HG03064 (cell line): ENCODE measurements around the gene ATP1A1.

Source experiments
- ATAC-seq: cut with Tn5 transposase; IDR thresholded peaks from one replicate; pipeline ENCODE4 v1.9.1; 2021; ENCODE audit warnings: low read depth; ENCODE audit not compliant: unreplicated experiment

Gene ATP1A1

DNA sequence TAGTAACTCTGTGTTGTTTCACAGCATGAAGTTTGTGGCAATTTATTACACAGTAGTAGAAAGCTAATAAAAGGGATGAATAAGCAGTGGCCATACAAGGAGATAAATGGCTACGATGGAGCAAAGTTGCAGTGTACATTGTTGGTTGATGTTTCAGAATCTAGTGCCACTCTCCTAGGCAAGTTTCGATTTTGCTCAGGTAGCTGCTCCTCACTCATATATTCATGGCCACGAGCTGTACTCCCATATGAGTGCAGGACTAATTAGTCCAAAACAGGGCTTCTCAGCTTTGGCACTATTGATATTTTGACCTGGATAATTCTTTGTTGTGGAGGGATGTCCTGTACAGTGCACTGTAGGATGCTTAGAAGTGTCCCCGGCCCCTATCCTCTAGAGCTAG lies 30.0 kb upstream of the ATP1A1 start:
- ATAC-seq = no peak

DNA sequence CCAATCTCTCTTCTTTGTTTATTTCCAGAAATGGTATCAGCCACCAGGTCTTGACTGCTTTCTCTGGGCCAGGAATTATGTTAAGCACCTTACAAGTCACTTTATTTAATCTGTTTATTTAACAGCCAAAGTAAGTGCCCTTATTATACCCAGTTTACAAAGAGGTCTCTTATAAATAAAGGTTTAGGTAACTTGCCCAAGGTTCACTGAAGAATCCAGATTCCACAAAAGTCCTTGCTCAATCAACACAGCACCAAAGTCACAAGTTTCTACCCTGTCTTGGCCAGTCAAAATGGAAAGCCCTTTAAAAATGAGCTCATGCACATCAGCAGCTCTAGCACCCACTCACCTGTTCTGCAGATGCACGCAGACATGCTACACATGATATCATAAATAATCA lies 28.0 kb upstream of the ATP1A1 start:
- ATAC-seq = no peak

DNA sequence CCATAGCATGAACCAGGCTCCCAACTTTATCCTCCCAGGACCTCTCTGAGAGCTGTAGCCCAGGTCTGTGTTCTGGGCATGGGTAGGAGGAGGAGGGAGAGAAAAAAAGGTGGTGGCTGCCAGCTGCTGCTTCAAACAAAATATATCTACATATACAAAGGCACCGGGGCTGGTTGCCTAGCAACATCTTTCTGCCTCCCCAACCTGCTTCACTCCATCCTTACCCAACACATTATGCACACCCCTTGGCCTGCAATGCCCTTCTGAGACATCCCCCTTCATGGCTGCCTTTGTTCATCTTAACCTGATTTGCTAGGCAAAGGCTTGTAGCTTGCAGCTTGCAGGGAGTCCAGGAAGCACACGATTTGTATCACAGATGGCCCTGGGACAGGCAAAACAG lies 27.2 kb upstream of the ATP1A1 start:
- no peak for ATAC-seq

DNA sequence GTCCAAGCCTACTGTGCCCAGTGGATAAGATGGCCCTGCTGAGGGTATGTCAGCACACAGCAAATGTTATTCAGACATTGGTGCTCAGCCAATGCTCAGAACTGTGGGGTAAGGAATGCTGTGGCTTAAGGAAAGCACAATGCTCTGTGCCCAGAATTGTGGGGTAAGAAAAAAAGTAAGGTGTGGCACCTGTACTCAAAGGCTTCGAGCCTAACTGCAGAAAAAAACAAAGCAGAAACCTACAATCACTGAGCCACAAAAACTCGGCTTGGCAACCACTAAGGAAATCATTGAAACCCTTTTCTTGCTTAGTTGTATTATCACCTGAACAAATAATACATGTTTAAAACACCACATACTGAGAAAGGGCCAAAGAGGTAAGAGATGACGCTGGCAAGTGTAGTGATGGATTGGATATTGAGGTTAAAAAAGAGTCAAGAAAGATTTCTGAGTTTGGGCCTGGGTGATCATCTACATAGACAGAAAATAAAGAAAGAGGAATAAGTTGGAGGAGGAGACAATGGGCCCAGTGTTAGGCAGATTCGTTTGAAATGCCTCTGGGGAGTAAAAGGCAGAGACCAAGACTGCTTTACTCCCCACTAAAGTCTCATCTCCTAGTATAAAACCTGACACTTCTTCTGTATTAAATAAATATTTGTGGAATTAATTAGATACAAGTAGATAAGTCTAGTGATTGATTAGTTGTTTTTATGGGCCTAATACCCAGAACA lies 25.9 kb upstream of the ATP1A1 start:
- no peak for ATAC-seq

DNA sequence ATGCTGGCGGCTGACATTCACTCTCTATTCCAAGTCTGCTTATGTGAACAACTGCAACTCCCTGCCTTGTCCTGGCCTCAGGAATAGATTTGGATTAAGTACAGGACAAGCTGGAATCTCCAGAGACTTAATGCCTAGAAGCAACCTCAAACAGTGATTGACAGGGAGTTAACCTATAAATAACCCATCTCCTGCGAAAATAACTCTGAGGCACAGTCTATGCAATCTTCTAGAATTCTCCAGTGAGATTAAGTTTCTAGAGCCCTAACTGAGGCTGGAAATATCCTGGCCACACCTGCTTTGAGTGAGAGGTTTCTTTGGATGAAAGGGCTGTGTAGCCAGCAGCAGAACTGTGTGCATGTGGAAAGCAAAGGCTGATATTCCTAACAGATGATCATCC lies 25.3 kb upstream of the ATP1A1 start:
- ATAC-seq = no peak

DNA sequence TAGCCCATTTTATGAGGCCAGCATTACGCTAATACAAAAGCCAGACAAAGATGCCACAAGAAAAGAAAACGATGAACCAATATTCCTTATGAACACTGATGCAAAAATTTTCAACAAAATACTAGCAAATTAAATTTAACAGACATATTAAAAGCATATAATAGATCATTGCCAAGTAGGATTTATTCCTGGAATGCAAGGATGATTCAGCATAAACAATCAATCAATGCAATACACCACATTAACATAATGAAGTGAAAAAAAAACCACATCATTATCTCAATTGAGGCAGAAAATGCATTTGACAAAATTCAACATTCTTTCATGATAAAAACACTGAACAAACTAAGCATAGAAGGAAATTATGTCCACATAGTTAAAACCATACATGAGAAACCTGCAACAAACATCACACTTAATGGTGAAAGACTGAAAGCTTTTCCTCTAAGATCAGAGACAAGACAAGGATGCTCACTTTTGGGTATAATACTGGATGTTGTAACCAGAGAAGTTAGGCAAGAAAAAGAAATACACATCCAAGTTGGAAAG lies 22.9 kb upstream of the ATP1A1 start:
- ATAC-seq = no peak

DNA sequence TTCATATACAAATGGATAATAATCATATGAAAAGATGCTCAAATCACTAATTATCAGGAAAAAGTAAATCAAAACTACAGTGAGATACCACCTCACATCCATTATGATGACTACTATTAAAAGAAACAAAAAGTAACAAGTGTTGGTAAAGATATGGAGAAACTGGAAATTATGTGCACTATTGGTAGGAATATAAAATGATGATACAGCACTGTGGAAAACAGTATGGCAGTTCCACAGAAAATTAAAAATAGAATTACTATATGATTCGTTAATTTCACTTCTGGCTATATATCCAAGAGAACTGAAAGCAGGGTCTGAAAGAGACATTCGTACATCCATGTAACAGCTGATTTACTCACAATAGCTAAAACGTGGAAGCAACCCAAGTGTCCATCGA lies 21.1 kb upstream of the ATP1A1 start:
- ATAC-seq = no peak

DNA sequence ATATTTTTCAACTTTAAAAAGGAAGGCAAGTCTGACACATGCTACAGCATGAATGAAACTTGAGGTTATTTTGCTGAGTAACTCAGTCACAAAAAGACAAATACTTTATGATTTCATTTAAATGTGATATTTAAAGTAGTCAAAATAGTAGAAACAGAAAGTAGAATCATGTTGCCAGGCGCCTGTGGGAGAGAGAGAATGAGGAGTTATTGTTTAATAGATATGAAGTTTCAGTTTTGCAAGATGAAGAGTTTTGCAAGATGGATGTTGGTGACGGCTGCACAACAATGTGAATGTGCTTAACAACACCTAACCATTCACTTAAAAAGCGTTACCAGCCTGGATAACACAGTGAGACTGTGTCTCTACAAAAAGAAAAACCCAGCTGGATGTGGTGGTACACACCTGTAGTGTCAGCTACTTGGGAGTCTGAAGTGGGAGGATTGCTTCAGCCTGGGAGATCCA lies 20.7 kb upstream of the ATP1A1 start:
- no peak for ATAC-seq

DNA sequence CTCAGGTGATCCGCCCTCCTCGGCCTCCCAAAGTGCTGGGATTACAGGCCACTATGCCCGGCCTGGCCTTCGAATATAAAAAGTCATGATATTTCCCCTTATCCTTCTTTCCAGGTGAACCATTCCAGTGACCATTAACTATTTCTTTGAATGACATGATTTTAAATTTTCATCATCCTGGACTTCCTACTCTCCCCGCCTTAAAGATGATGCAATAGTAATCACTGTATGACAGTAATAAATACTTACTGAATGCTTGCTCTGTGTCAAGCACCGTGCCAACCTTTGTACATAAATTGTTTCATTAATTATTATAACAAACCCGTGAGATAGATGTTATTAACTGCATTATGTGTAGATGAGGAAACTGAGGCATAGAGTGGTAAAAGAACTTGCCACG lies 19.9 kb upstream of the ATP1A1 start:
- ATAC-seq = no peak

DNA sequence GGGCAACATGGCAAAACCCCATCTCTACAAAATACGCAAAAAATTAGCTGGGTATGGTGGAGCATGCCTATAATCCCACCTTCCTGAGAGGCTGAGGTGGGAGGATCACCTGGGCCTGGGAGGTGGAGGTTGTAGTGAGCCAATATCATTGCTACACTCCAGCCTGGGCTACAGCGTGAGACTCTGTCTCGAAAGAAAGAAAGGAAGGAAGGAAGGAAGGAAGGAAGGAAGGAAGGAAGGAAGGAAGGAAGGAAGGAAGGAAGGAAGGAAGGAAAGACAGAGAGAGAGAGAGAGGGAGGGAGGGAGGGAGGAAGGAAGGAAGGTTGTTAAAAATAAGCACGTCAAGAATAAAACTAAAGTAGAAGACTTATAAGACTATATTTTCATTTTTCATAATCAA lies 17.0 kb upstream of the ATP1A1 start:
- no peak for ATAC-seq

DNA sequence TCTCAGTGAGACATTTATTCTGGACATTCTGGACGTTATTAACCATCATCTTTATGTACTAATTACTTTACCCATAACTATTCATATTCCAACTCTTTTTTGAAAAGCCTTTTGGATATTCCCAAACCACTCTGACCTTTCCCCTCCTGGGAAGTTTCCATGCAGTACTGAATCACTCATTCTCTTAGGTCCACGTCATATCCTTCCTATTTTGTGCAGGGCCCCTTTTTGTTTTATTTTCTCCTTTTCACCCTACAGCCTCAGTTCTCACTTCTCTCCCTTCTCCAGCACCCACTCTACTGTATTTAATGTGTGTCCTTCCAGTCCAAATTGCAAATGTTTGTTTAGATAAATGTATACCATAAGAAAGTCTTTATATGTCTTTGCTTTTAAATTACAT lies 16.4 kb upstream of the ATP1A1 start:
- no peak for ATAC-seq

DNA sequence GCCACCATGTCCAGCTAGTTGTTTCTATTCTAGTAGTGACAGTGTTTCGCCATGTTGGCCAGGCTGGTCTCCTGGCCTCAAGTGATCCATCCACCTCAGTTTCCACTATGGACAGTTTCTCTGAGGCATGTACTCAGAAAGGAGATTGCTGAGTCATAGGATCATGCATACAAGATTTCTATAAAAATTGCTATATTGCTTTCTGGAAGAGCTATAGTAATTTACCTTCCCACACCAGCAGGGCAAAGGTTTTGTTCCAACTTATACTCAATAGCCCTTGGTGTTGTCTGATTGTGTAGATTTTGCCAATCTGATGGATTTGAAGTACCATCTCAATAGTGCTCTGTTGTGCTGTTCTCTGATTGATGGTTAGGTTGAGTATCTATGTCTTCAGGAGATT lies 15.6 kb upstream of the ATP1A1 start:
- ATAC-seq = no peak

DNA sequence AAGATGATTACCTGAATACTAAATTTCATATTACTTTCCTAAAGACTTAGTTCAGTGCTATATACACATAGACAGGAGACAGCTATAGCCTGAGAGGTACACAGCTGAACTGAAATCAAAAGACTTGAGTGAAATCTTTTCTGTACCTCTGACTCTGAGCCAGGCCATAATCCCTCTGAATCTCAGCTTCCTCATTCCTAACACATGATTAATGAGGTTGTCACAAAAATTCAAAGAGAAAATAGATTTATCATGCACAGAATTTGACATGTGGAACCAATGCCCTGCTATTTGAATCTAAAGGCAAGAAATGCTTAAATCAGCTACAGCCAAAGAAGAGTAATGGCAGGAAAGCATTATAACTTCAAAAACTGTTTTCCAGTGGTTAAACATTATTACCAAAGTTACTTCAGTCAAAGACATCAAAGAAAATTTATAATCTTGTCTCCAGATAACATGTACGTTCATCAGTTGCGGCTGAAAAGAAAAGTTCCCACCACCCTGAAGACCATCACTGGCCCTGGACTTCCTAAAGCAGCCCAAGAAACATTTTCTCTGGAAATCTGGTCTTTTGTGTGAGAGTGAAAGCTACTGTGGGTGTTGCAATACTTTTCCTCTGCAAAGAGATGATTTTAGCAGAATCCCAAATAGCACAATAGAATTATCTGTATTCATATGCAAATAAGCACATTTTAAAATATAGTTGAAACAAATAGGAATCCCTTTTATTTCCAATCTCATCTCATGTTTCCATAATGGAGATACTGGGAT lies 13.8 kb upstream of the ATP1A1 start:
- ATAC-seq = no peak

DNA sequence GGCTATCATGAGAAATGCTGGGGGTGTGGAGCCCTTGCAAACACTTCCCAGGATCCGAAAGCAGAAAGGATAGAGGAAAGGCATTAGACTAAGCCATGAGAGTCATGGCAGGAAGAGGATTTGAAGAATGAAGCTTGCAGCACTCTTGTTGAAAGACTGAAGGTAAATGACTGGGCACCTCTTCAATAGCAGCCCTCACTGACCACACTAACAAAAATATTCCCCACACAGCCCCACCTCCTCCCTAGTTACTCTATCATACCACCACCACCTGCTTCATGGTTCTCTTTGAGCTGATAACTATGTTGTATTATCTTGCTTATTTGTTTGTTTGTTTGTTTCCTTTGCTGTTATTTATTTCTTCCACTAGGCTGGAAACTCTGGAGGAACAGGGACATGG lies 13.2 kb upstream of the ATP1A1 start:
- ATAC-seq = no peak

DNA sequence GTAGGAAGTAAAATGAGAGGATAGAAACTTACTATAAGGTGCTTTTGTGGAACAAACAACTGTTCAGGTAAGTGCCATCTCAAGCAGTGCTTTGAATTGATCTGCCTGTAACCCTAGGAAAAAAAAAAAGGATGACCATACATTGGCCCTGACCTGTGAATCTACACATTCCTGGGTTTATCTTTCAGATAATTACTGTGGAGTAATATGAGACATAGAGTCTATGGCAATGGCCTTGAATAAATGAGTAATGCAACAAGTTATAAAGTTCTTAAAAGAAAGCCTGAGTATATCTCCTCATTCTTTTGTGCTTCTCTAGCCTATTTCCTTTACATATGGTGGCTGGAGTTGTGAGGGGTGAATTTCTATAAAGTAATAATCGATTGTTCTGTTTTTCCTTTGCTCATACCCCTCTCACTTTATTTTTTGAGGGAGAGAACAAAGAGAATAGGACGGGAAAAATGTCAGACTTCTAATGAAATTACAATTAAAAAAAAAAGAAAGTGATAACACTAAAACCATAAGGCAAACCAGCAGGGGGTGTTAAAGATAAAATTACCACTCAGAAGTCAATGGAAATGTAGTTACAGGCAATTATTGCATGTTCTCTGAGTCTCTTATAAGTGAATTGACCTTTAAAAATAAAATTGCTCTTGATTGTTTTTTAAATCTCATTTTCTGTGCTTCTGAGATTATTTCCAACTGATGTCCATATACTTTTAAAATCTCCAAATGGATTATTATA lies 12.4 kb upstream of the ATP1A1 start:
- no peak for ATAC-seq

DNA sequence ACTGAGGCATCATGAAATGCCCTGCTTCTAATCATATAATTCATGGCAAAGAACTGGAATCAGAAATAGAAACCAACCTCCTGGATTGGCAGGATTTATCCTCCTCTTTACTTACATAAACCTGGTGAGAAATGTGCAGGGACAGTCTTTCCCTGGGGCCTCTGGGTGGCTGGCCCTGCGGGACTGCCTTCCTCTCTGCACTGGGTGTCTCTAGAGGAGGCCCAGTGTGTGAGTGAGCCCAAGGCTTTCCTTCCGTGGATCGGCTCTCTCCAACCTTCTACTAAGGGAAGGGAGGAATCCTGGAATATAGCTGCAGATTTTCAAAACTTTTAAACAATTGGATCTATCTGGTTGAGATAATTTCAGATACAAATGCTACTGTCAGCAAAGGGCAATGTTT lies 11.4 kb upstream of the ATP1A1 start:
- no peak for ATAC-seq

DNA sequence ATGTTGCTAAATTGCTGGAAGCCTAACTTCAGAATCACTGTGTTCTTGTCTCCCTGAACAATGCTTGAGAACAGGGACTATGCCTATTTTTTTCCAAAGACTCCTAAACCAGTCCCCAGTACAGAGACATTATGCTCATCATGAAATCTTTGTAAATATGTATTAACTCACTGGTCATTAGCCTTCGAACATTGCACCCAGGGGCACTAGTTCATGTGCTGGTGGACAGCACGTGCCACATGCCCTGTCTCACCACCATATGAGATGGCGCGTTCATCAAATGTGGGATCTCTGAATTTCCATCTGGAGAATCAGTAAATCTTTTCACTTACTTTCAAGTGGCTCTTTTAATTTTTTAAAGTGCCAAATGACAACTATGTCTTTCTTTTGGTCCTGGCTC lies 11.0 kb upstream of the ATP1A1 start:
- no peak for ATAC-seq

DNA sequence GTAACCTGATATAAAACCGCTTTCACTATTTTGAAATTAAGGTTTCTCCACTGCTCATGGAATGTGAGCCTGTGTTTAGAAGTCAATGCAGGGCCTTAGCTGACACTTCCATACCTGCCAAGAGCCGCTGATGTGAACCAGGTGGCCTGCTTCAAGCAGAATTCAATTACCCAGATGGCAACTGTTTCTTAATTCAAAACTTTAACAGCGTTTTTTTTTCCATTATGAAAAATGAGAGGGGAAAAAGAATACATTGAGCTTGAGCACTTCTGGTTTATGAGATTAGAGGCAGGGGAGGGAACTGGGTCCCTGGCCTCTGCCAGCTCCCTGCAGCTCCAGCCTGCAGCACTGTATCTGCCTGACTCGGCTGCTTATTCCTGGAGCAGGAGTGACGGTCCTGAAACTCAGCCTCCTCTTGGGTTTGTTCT lies 7.7 kb upstream of the ATP1A1 start:
- no peak for ATAC-seq

DNA sequence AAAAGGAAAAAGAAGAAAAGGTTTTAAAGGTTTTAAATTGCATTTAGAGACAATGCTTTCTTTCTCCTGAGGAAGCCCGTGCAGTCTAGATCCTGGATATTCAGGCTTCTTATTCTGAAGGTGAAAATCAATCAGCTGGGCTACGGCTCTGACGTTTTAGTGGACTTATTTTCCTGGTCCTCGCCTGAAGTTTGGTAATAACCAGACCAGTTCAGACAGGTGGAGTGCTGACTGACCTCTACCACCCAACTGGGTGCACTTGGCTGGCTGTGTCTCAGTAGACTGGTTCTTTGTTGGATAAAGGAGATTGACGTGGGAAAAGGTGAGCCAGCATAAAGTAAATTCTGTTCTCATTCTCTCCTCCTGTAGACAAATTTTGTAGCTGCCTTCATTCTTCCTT lies 7.2 kb upstream of the ATP1A1 start:
- no peak for ATAC-seq

DNA sequence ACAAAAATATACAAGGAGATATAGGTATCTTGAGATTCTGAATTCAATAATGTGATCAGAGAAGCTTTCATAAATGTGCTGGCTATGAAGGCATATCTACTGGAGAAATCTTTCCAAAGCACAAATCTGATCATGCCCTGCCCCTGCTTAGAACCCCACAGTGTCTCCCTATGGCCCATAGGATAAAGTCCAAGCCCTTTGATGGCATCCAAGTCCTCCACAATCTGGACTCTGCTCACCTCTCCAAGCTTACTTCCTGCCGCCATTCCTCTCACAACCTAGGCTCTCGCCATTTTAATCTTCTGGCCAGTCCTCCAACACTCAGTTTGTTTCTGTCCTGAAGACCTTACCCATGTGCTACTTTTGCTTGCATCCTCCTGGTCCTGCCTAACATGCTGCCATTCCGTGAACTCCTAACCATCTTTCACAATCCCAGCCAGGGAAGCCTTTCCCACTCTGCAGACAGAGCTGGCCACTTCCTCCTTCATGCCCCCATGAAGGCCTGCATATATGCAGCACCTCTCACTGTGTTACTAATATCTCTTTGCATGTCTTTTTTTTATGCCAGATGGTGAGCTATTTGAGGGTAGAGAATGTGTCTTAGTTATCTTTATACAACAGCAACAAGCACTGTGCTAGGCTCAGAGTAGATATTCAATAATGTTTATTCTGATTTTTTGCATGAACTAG lies 5.6 kb upstream of the ATP1A1 start:
- no peak for ATAC-seq

DNA sequence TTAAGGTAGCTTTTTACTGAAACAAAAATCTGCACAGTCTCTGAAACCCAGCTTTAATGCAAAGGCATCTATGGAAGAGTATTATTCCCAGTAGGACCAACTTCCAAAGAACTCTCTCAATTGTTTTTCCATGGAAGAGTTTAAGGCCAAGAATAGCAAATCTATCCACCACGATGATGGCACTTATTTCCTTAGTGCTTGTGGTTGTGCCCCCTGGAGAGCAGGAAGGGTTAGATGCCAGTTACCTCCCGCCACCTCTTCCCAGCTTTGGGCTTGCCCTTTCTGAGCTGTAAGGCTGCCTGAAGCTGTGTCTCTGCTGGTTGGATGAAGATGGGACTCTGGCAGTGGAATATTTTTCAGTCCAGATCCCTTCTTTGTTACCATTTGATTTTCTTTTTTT lies 4.8 kb upstream of the ATP1A1 start:
- ATAC-seq = no peak
